ENCODE measurements around the gene RO60.

DNA sequence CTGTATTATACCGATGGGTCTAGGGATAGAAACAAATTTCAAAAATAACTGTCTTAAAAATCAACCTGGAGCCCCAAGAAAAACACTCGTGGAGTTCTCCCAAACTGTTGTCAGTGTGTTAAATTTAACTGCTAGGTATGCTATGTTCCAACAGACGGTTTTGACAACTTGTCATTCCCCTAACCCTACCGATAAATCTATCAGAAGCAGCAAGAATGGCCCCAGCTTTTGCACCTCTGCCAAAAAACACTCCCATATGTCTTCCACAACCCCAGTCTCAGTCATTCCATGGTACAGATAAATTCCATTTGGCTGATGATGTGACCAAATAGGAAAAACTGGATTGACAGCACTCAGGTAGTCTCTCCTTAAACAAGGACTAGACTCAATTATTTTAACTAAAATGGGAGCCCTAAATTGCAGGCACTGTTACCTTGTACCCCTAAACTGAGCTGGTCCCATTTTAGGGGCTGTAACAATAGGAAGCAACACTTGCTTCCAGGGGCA, 5.2 kb upstream of the RO60 start:
- TF ChIP-seq, protein P1, sequence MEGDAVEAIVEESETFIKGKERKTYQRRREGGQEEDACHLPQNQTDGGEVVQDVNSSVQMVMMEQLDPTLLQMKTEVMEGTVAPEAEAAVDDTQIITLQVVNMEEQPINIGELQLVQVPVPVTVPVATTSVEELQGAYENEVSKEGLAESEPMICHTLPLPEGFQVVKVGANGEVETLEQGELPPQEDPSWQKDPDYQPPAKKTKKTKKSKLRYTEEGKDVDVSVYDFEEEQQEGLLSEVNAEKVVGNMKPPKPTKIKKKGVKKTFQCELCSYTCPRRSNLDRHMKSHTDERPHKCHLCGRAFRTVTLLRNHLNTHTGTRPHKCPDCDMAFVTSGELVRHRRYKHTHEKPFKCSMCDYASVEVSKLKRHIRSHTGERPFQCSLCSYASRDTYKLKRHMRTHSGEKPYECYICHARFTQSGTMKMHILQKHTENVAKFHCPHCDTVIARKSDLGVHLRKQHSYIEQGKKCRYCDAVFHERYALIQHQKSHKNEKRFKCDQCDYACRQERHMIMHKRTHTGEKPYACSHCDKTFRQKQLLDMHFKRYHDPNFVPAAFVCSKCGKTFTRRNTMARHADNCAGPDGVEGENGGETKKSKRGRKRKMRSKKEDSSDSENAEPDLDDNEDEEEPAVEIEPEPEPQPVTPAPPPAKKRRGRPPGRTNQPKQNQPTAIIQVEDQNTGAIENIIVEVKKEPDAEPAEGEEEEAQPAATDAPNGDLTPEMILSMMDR (IDR thresholded peaks at IDR 0.05), result no peak
- TF ChIP-seq POLR2A (IDR thresholded peaks at IDR 0.05), result no peak
